DMS114 treated with DMSO at 0.1 percent for 48 hours (cell line): ENCODE data around the gene HPSE2.
"Not testable (repeated sequence)": the region's sequence is repeated elsewhere in the genome, so short reads cannot be mapped to it uniquely, and the experiment has no call there.

Experiments
- DNase-seq: peaks from one replicate; lab custom pipeline; 2025; ENCODE audit not compliant: unreplicated experiment; lab: John Stamatoyannopoulos, UW

Gene HPSE2

DNA sequence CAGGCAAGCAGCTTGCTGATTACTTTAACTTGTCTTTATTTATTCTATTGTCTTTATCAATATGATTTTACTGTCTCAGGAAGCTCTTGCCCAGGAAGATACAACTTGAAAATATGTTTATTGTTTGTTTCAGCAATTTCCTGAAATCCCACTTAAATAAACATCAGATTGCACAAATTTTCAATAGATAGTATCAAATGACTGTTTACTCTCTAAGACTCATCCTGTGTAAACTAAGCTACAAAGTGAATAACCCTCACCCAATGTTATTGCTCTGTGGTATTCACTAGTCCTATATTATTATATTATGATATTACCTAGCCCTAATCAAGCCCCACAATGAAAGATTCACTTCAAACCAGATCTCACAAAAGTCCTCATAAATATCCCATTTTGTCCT lies 658.5 kb downstream of the HPSE2 start:
- DNase-seq, result no peak

DNA sequence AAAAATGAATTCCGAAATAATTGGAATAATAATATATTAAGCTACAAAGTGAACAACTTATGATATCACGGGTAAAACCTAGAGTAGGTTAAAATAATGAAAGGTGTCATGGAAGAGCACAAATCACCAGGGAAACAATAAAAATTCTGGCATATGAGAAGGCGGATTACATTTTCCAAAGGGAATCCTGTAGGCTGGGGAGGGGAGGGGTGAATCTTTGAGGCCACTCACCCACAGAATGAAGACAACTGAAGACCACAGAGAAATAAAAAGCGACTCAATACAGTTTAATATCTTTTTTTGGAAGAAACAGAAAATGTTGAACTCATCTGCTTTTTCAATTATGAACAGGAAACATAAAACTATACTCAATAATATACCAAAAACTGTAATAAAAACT lies 659.6 kb downstream of the HPSE2 start:
- DNase-seq, result no peak

DNA sequence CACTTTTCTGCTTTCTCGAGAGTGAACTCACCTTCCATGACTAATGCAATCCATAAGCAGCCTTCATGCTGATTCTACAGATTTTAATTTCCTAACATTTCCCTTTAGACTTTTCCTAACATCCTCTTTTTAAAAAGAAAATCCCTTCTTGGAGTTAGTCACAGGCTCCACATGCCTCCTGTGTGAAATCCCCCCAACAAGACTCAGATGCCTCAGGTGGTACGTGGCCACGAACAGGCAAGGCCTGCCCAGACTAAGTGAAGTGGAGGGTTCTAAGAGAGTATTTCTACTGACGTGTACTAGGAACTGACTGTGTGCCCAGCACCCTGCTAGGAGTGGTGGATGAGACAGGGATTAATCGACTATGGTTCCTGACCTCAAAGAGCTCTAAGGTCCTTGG lies 663.1 kb downstream of the HPSE2 start:
- DNase-seq, result no peak

DNA sequence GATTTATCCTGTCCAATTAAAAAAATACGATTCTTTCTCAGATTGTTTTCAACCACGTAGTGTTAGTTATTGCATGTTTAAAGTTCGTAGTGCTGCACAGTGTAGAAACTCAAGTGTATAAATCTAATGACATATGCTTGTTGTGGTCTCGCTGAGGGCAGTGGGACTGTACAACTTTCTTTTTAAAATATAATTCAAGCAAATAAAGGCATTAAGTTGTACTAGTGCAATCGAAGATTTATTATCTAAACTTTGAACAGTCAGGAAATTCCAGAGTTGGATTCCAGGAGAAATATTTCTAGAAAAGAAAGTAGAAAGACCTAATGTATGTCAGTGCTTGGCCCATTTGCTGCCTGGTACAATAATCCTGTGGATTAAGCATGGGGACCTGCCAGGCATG lies 664.8 kb downstream of the HPSE2 start:
- DNase-seq, result no peak

DNA sequence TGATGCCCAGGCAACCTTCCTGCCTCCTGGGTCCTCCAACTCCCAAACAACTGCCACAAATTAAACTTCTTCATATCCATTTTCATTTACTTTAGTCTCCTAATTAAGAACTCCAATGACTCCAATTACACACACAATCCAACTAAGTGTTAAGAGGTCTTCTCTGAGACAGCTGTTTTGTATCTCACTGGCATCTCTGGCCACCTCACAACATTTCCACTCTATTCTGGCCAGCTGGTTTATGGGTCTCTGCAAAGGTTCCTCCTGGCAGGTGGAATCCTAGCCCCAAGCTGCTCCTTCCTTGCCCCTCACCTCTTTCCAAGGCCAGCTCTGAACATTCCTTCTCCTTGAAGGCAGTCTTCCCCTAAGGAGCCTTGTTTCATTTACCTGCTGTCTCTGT lies 665.8 kb downstream of the HPSE2 start:
- no peak for DNase-seq

DNA sequence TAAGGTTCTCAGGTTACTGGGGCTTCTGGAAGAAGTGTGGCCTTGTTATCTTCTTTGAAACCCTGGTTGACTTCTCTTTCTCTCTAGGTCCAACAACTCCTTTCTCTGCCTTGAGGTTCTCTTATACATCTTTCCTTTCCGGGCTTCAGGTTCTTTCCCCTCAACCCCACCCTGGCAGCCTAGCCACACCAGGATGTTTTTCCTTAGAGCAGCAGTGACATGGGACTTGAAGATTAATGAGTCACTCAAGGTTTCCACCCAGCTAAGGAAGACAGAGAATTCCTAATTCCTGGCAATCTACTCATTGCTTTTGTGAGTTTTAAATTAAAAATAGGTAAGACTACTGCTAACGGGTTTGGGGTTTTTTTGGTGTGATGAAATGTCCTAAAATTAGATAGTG lies 667.1 kb downstream of the HPSE2 start:
- DNase-seq, result no peak

DNA sequence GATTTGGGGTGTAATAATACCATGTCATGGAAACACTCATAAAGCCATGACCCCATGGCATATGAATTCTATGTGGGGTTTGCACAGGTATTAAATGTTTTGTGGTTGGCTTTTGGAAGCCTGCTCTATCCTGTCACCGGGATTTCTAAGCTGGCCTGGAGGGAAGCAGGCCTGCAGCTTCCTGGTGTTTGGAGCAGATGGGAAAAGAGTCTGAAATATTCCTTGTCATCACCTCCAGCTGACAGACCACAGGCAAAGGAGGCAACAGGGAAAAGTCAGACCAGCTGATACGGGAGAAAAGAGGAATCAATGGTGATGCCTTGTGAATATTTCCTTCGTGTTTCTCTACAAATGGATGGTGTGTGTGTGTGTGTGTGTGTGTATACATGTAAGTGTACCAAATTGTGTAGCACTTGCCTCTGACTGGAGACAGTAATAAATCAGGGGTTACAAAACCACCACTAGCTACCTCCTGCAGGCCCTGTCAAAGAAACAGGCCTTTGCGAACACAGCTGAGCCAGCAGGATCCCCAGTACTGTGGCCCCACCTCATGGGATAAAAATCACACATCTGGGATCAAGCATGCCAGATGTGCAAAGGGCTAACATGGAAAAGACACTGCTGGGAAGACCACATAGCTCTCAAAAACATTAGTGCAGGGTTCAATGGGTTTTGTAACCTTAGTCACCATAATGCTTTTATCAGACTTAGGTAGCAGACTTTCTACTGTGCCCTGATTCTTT lies 668.1 kb downstream of the HPSE2 start:
- DNase-seq, result no peak

DNA sequence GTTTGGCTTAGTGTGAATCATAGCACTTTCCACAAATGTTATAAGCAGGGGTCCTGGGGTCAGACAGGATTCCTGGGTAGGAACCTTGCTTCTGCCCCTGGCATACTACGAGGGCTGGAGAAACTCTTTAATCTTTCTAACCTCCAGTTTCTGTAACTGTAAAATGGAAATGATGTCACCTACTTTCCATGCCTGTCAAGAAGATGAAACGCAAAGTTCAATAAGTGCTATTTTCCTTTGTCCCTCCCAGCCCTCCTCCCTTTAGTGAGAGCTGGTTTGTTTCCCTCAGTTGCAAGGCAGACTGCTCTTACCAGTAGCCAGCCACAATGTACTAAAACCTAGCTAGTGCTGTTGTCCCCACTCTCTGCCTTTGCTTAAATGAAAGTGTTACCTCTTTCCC lies 671.8 kb downstream of the HPSE2 start:
- DNase-seq, result no peak

DNA sequence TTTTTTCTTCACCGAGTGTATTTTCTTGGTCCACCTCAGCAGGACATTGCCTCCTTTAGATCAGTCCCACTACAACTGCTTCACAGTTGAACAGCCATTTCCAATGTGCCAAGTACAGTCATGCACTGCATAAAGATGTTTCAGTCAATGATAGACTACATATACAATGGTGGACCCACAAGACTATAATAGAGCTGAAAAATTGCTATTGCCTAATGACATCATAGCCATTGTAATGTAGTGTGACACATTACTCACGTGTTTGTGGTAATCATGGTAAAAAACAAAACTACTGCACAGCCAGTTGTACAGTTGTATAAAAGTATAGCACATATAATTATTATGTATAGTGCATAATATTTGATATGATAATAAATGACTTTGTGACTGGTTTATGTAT lies 675.1 kb downstream of the HPSE2 start:
- DNase-seq, result no peak

DNA sequence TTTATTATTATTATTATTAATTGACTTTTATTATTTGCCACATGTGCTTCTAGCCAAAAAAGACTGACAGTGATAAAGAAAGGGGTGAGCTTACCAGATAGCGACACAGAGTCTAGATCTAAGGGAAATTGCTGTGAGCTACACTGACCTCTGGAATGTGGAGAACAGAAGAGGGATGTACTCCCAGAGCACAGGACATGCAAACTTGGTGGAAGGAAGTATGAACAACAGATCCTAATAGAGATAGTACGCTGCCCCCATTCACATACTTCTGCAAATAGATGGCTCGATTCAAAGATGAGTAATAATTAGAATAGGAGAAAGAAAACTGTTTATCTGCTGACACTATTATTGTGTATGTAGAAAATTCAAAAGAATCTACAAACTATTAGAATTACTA lies 679.6 kb downstream of the HPSE2 start:
- no peak for DNase-seq

DNA sequence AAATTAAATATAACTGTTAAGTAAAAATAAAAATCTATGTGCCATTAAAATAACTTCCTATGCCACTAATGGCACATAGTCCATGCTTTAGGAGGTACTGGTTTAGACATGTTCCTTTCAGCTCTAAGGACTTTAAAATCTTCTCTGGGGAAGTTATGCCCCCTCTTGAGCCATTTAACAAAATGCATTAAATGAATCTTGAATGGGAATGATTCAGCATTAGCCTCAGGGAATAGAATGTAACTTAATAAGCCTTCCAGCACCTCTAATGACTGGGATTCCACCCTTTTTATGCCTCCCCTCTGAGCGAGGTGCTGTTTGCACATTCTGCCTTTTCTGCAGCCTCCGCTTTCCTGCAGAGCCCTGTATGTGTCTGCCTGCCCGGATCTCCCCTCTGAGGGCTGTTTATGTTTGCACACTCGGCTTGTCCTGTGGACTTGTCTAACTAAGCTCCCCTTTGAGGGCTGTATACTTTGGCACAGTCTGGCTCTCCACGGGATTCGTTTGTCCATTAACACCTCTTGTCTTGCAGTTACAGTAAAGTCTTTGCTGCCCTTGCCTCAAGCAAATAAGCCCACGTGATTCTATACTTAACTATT lies 680.5 kb downstream of the HPSE2 start:
- DNase-seq, result no peak

DNA sequence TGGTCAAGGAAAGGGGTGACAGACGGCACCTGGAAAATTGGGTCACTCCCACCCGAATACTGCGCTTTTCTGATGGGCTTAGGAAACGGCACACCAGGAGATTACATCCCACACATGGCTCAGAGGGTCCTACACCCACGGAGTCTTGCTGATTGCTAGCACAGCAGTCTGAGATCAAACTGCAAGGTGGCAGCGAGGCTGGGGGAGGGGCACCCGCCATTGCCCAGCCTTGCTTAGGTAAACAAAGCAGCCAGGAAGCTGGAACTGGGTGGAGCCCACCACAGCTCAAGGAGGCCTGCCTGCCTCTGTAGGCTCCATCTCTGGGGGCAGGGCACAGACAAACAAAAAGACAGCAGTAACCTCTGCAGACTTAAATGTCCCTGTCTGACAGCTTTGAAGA lies 694.1 kb downstream of the HPSE2 start:
- not testable (repeated sequence) for DNase-seq

DNA sequence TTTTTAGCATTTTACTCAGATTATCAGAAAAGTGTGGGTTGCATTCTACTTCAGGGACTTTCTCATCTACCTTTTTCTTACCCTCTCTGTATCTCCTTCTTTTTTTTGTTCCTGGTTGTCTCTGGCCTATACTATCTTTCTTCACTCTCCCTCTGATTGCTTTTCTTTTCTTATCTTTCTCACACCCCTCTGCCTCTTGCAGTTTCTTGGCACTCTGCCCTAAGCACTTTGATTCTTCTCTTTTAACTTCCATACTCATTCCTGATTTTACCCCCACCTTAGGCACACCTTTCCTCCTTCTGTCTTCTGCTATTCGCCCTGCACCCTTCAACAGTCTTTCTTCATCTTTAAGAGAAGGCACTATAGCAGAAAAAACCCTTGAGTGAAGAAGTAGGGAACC lies 696.1 kb downstream of the HPSE2 start:
- no peak for DNase-seq

DNA sequence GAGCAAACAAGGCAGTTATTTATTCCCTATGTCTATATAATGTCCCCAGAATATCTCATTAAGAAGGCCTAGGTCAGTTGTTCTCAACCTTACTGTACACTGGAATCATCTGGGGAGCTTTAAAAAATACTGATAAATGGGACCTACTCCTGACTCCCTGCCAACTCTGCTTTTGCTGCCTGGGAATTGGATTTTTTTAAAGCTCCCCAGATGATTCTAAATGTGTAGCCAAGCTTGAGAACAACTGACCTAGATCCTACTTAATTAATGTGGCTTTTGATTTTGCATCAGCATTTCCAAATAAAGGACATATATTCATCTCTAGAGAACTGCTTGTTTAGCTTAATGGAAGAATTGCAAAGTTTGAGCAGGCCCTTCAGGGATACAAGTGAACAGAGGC lies 697.2 kb downstream of the HPSE2 start:
- no peak for DNase-seq

DNA sequence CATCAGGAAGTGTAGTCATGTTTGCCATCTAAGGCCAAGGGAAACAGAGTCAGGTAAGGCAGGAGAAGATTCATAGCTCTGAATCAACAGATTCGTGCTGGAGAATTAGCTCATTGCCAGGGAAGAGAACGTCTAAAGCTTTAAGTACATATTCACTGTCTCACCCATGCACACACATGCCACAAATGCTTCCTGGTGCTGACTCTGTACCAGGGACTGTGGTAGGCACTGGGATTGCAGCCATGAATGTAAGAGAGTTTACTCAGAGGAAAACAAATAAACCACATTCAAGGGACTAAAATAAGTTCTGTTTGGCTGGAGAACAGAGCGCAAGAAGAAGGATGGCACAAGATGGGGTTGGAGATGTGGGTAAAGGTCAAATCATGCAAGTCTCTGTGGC lies 699.1 kb downstream of the HPSE2 start:
- no peak for DNase-seq

DNA sequence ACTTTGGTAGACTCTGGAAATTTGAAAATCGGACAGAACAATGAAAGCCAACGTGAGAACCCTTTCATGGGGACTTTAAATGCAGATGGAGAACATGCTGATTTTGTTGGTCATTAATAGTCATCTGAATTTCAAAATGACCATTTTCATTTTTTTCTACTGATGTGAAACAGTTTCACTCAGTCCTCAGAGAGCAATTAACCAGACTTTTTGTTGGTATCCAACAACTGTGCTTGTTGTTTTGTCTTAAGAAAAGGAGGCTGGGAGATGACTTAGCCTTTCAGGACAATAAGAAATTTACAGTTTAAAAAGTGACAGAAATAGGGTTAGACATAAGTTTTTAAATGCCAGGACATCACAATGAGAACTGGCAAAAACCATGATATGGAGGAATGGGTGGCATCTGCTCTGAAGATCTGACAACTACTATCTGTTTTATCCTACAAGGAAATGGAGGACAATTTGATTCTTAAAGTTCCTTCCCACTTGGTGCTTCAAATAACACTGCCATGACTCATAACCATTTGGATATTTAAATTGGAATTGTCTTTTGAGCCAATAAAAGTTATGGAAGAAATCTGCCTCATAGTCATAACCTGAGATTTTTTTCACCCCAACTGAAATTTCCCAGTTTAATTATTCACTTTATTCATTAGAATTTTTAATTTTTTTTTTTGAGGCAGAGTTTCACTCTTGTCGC lies 701.8 kb downstream of the HPSE2 start:
- DNase-seq, result no peak

DNA sequence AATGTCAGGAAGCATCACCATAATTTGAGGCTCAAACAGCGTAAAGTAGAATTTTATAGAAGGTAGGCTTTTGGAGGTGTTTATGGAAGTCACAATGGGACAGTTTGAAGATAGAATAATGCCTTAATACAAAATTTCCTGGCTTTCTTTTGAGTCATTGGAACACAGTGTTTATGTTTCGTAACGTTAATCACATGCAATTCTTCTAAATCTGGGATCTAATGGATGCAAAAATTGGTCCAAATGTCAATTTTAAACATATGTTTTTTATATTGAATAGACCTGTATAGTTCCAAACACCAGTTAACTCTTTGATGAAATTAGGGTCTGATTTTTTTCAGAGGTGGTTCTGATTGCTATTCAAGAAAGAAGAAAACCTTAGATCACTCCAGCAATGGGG lies 702.4 kb downstream of the HPSE2 start:
- no peak for DNase-seq

DNA sequence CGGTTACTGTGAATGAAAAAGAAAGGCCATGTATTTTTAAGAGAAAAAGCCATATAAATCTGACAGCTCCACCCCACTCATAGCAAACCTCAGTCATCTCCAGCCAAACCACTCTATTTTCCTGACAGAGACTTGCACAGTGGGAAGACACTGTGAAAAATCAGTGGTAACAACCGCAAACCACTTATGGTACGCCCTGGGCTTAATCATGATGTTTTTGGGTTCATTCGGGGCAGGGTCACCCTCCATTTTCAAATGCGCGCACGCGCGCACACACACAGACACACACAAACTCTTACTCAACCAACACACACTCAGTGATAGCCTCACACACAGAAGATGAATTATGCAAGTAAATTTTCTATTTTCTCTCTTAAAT lies 706.9 kb downstream of the HPSE2 start:
- no peak for DNase-seq

DNA sequence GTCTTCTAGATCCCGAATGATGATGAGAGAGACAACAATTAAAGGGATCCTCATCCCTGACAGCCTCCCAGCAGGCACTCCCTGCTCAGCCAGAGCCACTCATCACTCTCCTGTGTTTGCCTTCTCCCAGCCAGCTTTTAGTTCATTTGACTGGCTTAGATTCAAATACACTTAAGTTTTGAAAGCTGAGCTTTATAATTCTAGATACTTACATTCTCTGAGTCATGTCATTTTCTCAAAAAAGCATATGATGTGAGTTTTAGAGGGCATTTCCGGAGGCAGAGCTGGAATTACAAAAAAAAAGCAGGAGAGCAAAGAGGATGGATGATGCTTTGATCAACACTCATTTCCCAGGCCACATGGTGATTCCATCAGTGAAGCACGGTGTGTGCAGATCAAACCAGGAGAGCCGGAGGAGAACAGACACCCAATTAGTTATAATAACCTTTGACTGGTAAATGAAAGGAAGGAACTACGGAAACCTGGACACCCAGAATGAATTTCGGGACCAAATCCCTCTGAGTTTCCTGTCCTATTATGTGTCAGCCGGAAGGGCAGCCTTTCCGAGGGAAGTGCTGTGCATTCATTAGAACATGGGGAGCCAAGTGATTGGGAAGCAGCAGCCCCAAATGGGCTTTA lies 707.4 kb downstream of the HPSE2 start:
- DNase-seq, result no peak

DNA sequence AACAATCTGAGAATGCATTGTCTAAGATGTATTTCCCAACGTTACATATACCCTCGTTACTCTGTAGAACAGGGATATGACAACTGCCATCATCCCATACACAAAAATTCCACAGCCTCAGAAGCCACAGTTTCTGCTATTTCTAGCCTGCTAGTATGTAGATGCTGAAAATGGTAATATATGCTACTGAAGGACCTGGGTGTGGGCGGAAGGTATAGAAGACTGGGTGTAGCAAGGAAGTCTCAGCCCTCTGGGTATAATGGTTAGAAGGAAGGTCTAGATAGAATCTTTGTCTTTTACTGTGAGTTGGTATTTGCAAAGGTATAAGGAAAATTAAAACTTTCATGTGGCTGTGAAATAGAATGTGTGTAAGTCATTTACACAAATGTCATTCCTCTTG lies 709.7 kb downstream of the HPSE2 start:
- DNase-seq, result no peak

DNA sequence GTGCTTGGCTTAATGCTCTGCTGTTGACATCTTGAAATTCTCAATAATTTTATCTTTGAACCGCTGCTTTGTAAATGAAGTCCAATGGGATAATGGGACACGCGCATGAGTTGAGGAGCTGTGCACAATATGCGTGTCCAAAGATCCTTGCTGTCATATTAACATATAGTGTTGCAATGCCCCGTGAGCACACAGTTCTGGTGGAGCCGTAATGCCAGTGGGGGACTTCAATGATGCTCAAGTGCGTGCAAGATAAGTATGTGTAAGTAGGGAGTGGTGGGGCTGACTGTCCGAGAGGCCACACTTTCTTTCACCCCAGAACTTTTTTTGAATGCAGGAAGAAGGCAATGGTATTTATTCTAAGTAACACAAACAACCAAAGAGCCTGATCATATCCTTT lies 711.5 kb downstream of the HPSE2 start:
- DNase-seq, result no peak

DNA sequence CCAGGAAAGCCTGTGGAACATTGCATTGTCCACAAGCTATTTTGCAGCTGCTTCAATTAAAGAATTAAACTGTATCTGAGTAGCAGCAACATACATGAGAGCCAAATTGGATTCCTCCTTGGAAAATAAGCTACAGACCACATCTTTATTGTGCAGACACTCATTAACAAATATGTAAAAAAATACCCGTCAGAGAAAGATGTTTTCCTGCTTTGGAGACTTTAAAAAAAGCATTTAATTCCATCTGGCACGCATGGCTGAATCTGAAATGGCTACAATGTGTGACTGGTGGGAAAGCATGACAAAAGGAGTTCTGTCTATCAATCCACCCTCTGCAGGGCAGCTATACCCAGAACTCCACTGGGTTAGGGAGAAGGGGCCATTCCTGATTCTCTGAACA lies 715.8 kb downstream of the HPSE2 start:
- no peak for DNase-seq
